Liver (tissue), 3 donors: ENCODE data around the gene HINT1.

Source experiments
- ATF3 ChIP-seq: IDR thresholded peaks from 2 replicates; pipeline ENCODE4 v1.6.1; 2016; ENCODE audit warnings: antibody characterized with exemption
- CTCF ChIP-seq: fragments of 150-350 bp; IDR thresholded peaks from 2 replicates; pipeline ENCODE4 v1.5.1; 2017; ENCODE audit warnings: improper control_type of control experiment, low read depth, low read length; ENCODE audit not compliant: missing input control
- EGR1 ChIP-seq, 2 donors: IDR thresholded peaks; 2 replicates each; pipeline ENCODE4 v1.6.1; 2016 to 2018; ENCODE audit warnings: antibody characterized with exemption in 2 of 2, low read depth in 2 of 2
- GABPA ChIP-seq, 2 donors: IDR thresholded peaks in 1 of 2; conservative IDR thresholded peaks in 1 of 2; 2 replicates each; pipeline ENCODE4 v1.6.1; 2016; ENCODE audit warnings: antibody characterized with exemption in 2 of 2, mild to moderate bottlenecking in 1 of 2, moderate library complexity in 1 of 2
- HNF4G ChIP-seq: IDR thresholded peaks from 2 replicates; pipeline ENCODE4 v1.6.1; 2016; ENCODE audit warnings: antibody characterized with exemption
- MAX ChIP-seq: IDR thresholded peaks from 2 replicates; pipeline ENCODE4 v1.6.1; 2016; ENCODE audit warnings: antibody characterized with exemption
- NR2F2 ChIP-seq: IDR thresholded peaks from 2 replicates; pipeline ENCODE4 v1.6.1; 2016; ENCODE audit warnings: antibody characterized with exemption
- RAD21 ChIP-seq, 2 donors: IDR thresholded peaks; 2 replicates each; pipeline ENCODE4 v1.6.1; 2016; ENCODE audit warnings: antibody characterized with exemption in 2 of 2, mild to moderate bottlenecking in 2 of 2
- REST ChIP-seq: IDR thresholded peaks from 2 replicates; pipeline ENCODE4 v1.6.1; 2016; ENCODE audit warnings: antibody characterized with exemption, mild to moderate bottlenecking
- RXRA ChIP-seq, 2 donors: IDR thresholded peaks; 2 replicates each; pipeline ENCODE4 v1.6.1; 2017 to 2018; ENCODE audit warnings: antibody characterized with exemption in 2 of 2, mild to moderate bottlenecking in 1 of 2
- YY1 ChIP-seq: IDR thresholded peaks from 2 replicates; pipeline ENCODE4 v1.6.1; 2016; ENCODE audit warnings: antibody characterized with exemption, mild to moderate bottlenecking
- donor health status: healthy.
- donor health status: healthy.

GRCh38 chr5:131193106-131193505 lies 28.1 kb upstream of the HINT1 start:
- TF ChIP-seq NR2F2 (no peak), CTCF (no peak), ATF3 (no peak), REST (no peak), YY1 (no peak), RAD21 (IDR thresholded peaks at IDR 0.05) (no peak), HNF4G (no peak), EGR1 (IDR thresholded peaks at IDR 0.05; ENCODE audit: low read depth in 2 of 2) (no peak), GABPA (IDR thresholded peaks at IDR 0.05 in 1 of 2, conservative IDR thresholded peaks at IDR 0.05 in 1 of 2) (no peak), MAX (no peak), RXRA (IDR thresholded peaks at IDR 0.05) (no peak)
